ENCODE results near the gene RCN1.
"Not testable (repeated sequence)": the region's sequence is repeated elsewhere in the genome, so short reads cannot be mapped to it uniquely, and the experiment has no call there.

Gene RCN1

DNA sequence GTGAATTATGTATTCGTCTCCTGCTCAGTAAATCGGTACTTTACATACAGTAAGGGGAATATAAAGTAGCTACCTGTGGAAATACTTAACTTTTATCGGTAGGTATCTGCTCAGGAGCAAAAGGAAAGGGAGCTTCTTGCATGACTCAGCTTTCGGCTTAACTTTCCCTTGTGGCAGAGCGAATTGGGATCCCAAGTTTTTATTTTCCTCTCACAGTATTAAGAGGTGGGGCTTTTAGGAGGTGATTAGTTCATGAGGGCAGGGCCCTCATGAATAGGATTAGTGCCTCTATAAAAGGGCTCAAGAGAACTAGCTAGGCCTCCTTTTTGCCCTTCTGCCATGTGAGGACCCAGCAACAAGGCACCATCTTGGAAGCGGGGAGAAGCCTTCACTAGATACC, 18.7 kb downstream of the RCN1 start:
- DNase-seq (ENCODE audit: low read depth in 1 of 2, low spot score in 1 of 2), result no peak

- no peak for DNase-seq (ENCODE audit: low read depth in 1 of 2, low spot score in 1 of 2)
Measured at GRCh38 chr11:32110795-32111194, 19.9 kb downstream of the RCN1 start.

DNA sequence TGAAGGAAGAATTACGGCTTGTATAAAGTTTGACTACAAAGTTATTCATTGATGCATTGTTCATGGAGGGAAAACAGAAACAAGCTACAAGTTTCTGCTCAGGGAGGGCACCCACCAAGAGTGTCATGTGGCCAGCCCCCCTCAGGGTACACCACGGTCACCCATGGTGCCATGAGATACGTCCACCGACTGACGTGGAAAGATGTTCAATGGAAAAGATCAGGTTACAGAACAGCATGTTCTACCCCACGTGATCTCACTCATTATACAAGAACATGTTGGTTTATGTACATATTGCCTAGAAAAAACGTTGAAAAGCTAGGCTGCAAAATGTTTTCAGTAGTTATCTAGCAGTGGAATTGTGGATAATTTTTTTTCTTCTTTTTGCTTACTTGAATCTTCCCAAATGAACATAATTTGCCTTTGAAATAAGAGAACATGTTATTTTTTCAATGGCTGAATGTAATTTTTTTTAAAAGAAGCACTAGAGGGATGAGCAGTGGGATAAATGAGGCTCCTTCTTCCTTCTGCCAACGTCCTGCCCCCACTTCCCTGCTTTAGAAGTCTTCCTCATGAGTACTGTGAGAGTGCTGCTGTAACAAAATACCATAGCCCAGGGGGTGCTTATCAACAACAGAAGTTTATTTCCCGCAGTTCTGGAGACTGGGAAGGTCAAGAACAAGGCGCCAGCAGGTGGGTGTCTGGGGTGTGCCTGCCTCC, 22.5 kb downstream of the RCN1 start:
- no peak for DNase-seq (ENCODE audit: low read depth in 1 of 2, low spot score in 1 of 2)

- DNase-seq (ENCODE audit: low read depth in 1 of 2, low spot score in 1 of 2), result no peak
Measured at GRCh38 chr11:32113920-32114203, 23.0 kb downstream of the RCN1 start.

DNA sequence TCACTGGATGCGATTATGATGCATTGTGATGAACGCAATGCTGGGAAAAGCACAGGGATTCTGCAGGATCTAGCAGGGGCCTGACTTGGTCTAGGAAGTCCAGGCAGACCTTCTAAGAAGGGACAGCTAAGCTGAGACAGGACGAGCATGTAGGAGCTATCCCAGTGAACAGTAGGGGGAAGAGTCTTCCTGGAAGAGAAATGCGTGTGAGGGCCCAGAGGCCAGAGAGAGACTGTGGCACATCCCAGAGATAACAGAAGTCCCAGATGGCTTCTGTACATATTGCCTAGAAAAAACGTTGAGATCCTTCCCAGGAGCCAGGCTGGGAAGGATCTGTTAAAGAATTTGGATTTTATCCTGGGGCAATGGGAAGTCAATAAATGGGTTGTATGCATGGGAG, 24.6 kb downstream of the RCN1 start:
- no peak for DNase-seq (ENCODE audit: low read depth in 1 of 2, low spot score in 1 of 2)

DNA sequence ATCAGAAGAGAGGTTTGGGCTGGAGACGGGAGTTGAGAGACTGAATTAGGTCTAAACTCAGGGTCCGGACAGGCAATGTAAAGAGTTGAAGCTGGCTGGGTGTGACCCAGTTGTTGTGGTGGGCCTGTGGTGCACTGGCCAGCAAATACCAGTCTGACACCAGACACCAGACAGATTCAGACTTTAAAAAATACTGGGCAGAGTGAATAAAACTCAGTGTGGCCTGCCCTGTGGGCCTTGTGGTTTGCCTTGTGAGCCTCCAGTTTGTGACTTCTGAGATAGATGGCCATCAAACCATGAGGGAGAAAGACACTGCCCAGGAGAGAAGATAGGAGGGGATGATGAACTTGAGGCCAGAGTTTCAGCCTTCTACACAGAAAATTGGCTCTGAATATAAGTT, 25.8 kb downstream of the RCN1 start:
- no peak for DNase-seq (ENCODE audit: low read depth in 1 of 2, low spot score in 1 of 2)

DNA sequence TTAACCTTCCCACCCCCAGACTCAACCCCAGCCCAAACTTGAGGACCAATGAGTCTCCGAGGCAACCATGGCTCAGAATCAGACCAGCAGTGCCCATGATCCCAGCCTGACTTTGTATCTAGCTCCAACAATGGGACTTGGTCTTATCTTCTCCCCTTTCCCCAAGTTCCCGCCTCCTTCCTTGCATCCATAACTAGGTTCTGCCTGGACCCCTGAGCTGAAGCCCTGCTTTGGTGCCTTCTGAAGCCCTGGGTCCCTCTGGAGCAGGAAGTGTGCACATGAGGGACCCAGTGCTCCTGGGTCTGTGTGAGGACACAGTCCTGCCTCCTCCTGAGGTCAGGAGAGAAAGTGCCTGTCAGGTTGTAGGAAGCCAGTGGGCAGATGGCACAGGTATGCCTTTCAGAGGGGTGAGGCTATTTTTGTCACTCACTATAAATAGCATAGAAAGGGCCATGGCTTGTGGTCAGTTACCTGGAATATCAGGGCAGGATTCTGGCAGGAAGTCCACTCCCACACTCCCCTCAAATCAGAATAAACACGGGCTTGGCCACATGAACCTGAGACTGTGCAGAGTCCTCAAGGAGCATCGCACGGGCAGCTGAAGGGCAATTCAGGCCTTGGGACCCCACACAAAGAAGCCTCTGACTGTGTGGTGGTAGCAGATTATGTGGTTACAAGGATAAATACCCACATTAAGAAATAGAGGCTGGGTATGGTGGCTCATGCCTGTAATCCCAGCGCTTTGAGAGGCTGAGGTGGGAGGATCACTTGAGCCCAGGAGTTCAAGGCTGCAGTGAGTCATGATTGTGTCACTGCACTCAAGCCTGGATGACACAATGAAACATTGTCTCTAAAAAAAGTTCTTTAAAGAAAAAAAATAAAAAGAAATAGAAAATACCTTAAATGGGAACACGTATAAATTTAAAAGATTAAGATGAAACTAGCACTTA, 27.4 kb downstream of the RCN1 start:
- DNase-seq (ENCODE audit: low read depth in 1 of 2, low spot score in 1 of 2), result no peak

DNA sequence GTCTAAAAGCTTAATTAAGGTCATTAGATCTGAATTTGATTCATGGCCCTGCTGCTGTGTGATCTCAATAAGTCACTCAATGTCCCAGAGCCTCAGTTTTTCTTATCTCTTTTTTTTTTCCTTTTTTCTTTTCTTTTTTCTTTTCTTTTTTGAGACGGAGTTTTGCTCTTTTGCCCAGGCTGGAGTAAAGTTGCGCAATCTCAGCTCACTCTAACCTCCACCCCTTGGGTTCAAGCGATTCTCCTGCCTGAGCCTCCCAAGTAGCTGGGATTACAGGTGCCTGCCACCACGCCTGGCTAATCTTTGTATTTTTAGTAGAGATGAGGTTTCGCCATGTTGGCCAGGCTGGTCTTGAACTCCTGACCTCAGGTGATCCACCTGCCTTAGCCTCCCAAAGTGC, 28.3 kb downstream of the RCN1 start:
- not testable (repeated sequence) for DNase-seq (ENCODE audit: low read depth in 1 of 2, low spot score in 1 of 2)

DNA sequence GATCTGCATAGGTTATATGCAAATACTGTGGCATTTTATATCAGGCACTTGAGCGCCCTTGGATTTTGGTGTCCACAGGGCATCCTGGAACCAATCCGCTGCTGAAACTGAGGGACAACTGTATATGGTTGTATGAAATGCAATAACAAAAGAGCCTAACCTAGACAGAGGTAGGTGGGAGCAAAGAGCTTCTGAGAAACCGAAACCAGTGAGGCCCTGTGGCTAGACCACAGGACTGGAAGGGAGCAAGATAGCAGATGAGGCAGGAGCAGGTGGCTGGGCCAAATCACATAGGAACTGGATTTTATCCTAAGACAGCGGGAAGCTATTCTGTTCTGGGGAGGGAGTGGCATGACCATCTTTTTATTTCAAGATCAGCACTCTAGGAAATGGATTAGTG, 30.1 kb downstream of the RCN1 start:
- DNase-seq (ENCODE audit: low read depth in 1 of 2, low spot score in 1 of 2), result no peak

- DNase-seq (ENCODE audit: low read depth in 1 of 2, low spot score in 1 of 2), result no peak
Measured at GRCh38 chr11:32122200-32122599, 31.3 kb downstream of the RCN1 start.

GRCh38 chr11:32131321-32131720, 40.4 kb downstream of the RCN1 start:
- DNase-seq (ENCODE audit: low read depth in 1 of 2, low spot score in 1 of 2), result no peak

- no peak for DNase-seq (ENCODE audit: low read depth in 1 of 2, low spot score in 1 of 2)
Measured at GRCh38 chr11:32136657-32137056, 45.8 kb downstream of the RCN1 start.

DNA sequence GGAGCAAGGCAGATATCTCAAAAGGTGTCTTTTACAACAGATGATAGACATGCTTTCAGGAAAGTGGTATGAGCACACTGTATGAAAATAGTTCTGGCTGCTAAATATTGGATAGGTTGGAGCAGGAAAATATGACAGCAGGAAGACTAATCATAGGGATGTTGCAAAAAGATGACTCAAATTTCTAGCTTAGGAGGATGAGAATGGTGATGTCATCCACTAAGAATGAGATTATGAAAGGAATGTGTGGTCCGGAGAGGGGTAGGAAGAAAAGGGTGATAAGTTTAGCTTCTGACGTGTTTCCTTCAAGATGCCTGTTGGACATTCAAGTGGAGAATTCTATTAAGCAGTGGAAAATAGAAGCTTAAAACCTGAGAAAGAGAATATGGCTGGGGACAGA, 46.4 kb downstream of the RCN1 start:
- DNase-seq (ENCODE audit: low read depth in 1 of 2, low spot score in 1 of 2), result no peak

DNA sequence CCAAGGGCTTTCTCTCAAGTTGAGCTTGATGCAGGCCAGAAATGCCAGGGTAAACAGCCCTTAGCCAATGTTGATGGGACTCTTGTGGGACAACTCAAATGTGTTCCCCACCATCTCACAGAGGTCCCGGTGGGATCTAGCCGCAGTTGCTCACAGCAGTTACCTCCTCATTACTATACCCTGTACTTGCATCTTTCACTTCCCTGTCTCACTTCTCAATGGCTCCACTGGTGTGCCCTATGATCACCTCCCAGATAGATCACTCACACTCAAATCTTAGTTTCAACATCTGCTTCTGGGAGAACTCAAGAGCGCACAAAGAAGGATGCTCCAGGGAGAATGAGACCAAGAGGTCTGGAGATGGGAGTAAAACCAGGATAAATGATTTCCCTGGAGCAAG, 47.0 kb downstream of the RCN1 start:
- no peak for DNase-seq (ENCODE audit: low read depth in 1 of 2, low spot score in 1 of 2)

GRCh38 chr11:32138902-32139301, 48.0 kb downstream of the RCN1 start:
- DNase-seq (ENCODE audit: low read depth in 1 of 2, low spot score in 1 of 2), result no peak

- DNase-seq (ENCODE audit: low read depth in 1 of 2, low spot score in 1 of 2), result no peak
Measured at GRCh38 chr11:32139896-32140520, 49.1 kb downstream of the RCN1 start.

GRCh38 chr11:32141745-32142546, 51.1 kb downstream of the RCN1 start:
- no peak for DNase-seq (ENCODE audit: low read depth in 1 of 2, low spot score in 1 of 2)

DNA sequence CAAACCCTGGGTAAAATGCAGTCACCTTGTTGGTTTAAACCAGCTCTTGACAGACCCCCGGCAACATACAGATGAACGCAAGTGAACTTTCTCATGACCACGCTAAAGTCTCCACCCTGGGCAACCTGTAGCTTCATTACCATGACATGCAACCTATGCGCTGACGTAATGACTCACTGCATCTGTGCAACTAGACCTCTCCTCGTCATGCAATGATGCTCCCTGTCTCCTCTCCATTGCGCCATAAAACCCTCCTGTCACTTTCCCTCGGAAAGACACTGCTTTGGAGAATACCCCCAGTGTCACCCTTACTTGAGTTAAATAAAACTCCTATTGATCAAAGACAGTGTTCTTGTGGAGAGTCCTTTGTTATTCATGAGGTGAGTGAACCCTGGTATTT, 52.5 kb downstream of the RCN1 start:
- DNase-seq (ENCODE audit: low read depth in 1 of 2, low spot score in 1 of 2), result no peak

- no peak for DNase-seq (ENCODE audit: low read depth in 1 of 2, low spot score in 1 of 2)
Measured at GRCh38 chr11:32145282-32145681, 54.4 kb downstream of the RCN1 start.

GRCh38 chr11:32148895-32149294, 58.0 kb downstream of the RCN1 start:
- no peak for DNase-seq (ENCODE audit: low read depth in 1 of 2, low spot score in 1 of 2)

DNA sequence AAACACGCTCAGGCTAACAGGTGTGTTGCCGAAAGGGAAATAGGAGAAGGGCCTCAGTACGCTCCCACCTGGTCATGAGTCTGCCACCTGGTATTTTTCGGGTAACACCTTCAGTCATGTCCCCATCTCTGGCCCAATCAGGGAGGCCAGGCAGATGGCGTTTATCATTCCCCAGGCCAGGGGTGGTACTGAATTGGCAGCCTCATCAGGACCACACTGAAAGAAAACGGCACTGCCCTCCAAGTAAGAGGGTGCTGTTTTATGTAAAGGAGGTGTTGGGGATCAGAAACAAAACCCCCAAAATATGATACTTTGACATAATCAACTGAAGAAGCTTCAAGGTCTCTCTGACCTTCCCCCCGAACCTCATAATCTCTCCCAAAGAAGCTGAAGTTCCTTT, 58.9 kb downstream of the RCN1 start:
- DNase-seq (ENCODE audit: low read depth in 1 of 2, low spot score in 1 of 2), result no peak
